Measurements from ENCODE around the gene TPPP.

DNA sequence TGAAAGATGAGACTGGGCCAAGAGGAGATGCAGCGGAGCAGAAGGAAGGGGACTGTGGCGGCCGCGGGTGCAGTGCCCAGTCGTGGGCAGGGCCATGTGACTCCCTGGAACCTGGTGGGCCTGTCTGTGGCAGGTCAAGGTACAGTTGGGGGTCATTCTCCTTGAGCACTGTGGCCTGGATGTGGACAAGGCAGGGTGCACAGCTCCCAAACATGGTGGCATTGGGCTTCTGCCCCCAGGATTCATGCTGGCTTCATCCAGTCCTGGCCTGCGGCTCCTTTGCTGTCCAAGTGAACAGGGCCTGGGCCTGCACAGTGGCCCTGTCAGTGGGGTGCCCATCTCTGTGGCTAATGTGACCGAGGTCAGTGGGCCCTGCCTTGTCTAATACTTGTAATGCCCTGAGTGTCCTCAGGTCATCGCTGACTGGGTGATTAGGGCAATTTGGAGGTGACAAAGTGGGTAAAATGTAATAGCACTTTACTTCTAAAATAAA lies 41.1 kb downstream of the TPPP start:
- TF ChIP-seq RAD21 (IDR thresholded peaks at IDR 0.05; ENCODE audit: low read depth) (no peak), TEAD4 (IDR thresholded peaks at IDR 0.05) (no peak)

All from Ishikawa (cell line).